ENCODE results near the gene FAM228B.

DNA sequence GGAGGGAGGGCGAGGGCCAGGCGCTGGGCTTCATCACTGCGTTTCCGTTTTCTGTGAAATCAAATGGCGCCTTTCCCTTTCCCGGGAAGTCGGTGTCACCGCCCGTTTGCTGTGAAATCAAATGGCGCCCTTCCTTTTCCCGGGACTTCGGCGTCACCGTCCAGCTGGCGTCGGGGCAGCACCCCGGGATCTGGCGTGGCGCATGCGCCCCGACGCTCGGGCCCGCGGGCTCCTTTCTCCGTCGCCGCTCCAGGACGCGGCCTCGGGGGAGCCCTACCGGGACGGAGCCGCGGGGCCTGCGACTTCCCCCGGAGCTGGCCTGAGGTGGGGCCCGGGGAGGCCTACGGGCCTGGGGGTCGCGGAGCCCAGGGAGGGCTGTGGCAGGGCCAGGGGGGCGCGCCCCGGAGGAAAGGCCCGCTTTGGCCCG is 51.6 kb downstream of the FAM228B start, which contains the start of gene FAM228A:
- TF ChIP-seq CTCF (conservative IDR thresholded peaks at IDR 0.05; ENCODE audit: low read length) (no peak), EZH2phosphoT487 (IDR thresholded peaks at IDR 0.05; ENCODE audit: borderline replicate concordance, low read depth, low read length) (no peak)

Data from OCI-LY7 (cell line).